Measurements from ENCODE around the gene APLP1. TPM values are rescaled to one million over a fixed set of nuclear protein-coding genes. Genes with fewer than 3 reads are reported as not detected.

APLP1 gene
- total RNA-seq, 1 donor from 2014 or later = 11.5 TPM

GRCh38 chr19:35843676-35844481 lies 24.5 kb upstream of the APLP1 start:
- Mint-ChIP-seq H3K27me3 (ENCODE audit: unreplicated experiment) (peaks cover 23% of the 10 kb centered on the region), H3K36me3 (ENCODE audit: low read depth, unreplicated experiment) (no peaks in the 10 kb centered on the region), H3K9me3 (ENCODE audit: unreplicated experiment) (no peaks in the 10 kb centered on the region), H3K4me1 (ENCODE audit: unreplicated experiment) (peaks cover 13% of the 10 kb centered on the region), H3K4me3 (ENCODE audit: unreplicated experiment) (no peak overlapping the region), H3K27ac (ENCODE audit: unreplicated experiment) (no peak overlapping the region)
- TF ChIP-seq CTCF (IDR thresholded peaks at IDR 0.05; ENCODE audit: unreplicated experiment) = no peak
- DNase-seq (ENCODE audit: low spot score) = no peak

- no peak overlapping the region for H3K27ac Mint-ChIP-seq (ENCODE audit: unreplicated experiment)
- no peak for TF ChIP-seq CTCF (IDR thresholded peaks at IDR 0.05; ENCODE audit: unreplicated experiment)
- peak overlapping the region; percentile 72 for H3K4me3 Mint-ChIP-seq (ENCODE audit: unreplicated experiment)
- H3K36me3 Mint-ChIP-seq (ENCODE audit: low read depth, unreplicated experiment) = no peaks in the 10 kb centered on the region
- H3K27me3 Mint-ChIP-seq (ENCODE audit: unreplicated experiment) = peaks cover 23% of the 10 kb centered on the region
- no peaks in the 10 kb centered on the region for H3K9me3 Mint-ChIP-seq (ENCODE audit: unreplicated experiment)
- DNase-seq (ENCODE audit: low spot score) = no peak
- peaks cover 13% of the 10 kb centered on the region for H3K4me1 Mint-ChIP-seq (ENCODE audit: unreplicated experiment)
Measured at GRCh38 chr19:35844482-35845214, 23.7 kb upstream of the APLP1 start.

- DNase-seq (ENCODE audit: low spot score) = no peak
- peaks cover 13% of the 10 kb centered on the region for H3K4me1 Mint-ChIP-seq (ENCODE audit: unreplicated experiment)
- no peaks in the 10 kb centered on the region for H3K9me3 Mint-ChIP-seq (ENCODE audit: unreplicated experiment)
- H3K36me3 Mint-ChIP-seq (ENCODE audit: low read depth, unreplicated experiment) = no peaks in the 10 kb centered on the region
- peak overlapping the region; percentile 72 for H3K4me3 Mint-ChIP-seq (ENCODE audit: unreplicated experiment)
- no peak overlapping the region for H3K27ac Mint-ChIP-seq (ENCODE audit: unreplicated experiment)
- H3K27me3 Mint-ChIP-seq (ENCODE audit: unreplicated experiment) = peaks cover 23% of the 10 kb centered on the region
- no peak for TF ChIP-seq CTCF (IDR thresholded peaks at IDR 0.05; ENCODE audit: unreplicated experiment)
Measured at GRCh38 chr19:35845215-35846037, 22.9 kb upstream of the APLP1 start.

- peak overlapping the region; percentile 80 for H3K4me3 Mint-ChIP-seq (ENCODE audit: unreplicated experiment)
- H3K27me3 Mint-ChIP-seq (ENCODE audit: unreplicated experiment) = peaks cover 23% of the 10 kb centered on the region
Measured at GRCh38 chr19:35846038-35846668, 22.2 kb upstream of the APLP1 start.

More at GRCh38 chr19:35846038-35846668, 22.2 kb upstream of the APLP1 start:
- no peak for TF ChIP-seq CTCF (IDR thresholded peaks at IDR 0.05; ENCODE audit: unreplicated experiment)
- H3K36me3 Mint-ChIP-seq (ENCODE audit: low read depth, unreplicated experiment) = no peaks in the 10 kb centered on the region
- no peak overlapping the region for H3K27ac Mint-ChIP-seq (ENCODE audit: unreplicated experiment)
- H3K9me3 Mint-ChIP-seq (ENCODE audit: unreplicated experiment) = no peaks in the 10 kb centered on the region
- H3K4me1 Mint-ChIP-seq (ENCODE audit: unreplicated experiment) = peaks cover 13% of the 10 kb centered on the region
- no peak for DNase-seq (ENCODE audit: low spot score)

Measured in endothelial cell (in vitro differentiated cells).